Measurements from ENCODE around the gene PAWR. TPM values are rescaled to one million over a fixed set of nuclear protein-coding genes. Genes with fewer than 3 reads are reported as not detected.

PAWR gene
- total RNA-seq, 1 donor from 2014 or later: 69.2 TPM

DNA sequence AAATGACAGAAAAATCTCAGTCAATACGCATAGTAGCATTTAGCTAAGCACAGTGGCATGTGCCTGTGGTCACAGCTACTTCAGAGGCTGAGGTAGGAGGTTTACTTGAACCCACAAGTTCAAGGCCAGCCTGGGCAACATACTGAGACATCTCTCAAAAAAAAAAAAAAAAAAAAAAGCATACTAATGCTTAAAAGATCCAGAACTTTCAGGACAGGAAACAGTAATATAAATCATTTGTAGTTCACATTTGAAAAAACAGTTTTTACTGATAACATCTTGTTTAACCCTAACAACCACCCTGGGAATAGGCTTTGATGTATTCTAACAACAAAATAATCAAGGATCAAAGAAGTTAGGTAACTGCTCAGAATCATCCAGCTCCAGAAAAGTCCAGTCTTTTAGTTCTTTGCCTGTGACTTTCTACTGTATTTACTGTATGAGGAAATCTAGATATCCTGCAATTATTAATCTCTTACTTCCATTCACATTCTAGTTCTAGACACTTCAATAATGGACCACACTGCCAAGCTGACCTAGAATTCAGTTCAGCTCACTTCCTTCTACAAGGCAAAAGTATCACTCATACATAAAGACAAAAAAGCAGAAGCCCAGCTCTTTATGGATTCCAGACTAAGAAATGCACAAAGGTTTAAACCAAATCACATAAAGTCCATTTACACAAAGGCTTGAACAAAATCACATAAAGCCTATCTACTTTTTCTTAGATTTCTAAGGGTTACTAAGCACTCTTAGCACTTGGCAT lies 28.5 kb downstream of the PAWR start:
- DNase-seq (ENCODE audit: low read depth): no peak
- no peaks in the 10 kb centered on the region for H3K27me3 ChIP-seq (ENCODE audit: control insufficient read depth, insufficient read depth, low read length)
- H3K4me3 ChIP-seq (ENCODE audit: low read depth, low read length): no peak overlapping the region
- H3K36me3 ChIP-seq (ENCODE audit: control insufficient read depth, insufficient read depth, low read length): peaks cover 3% of the 10 kb centered on the region
- TF ChIP-seq CTCF (IDR thresholded peaks at IDR 0.05; ENCODE audit: insufficient read depth, low read length, severe bottlenecking): no peak
- FAIRE-seq: no peak

GRCh38 chr12:79661629-79662028 lies 29.1 kb downstream of the PAWR start:
- no peak for TF ChIP-seq CTCF (IDR thresholded peaks at IDR 0.05; ENCODE audit: insufficient read depth, low read length, severe bottlenecking)
- DNase-seq (ENCODE audit: low read depth) (peak; percentile 58), FAIRE-seq (no peak)
- H3K36me3 ChIP-seq (ENCODE audit: control insufficient read depth, insufficient read depth, low read length): no peaks in the 10 kb centered on the region
- no peak overlapping the region for H3K4me3 ChIP-seq (ENCODE audit: low read depth, low read length)
- H3K27me3 ChIP-seq (ENCODE audit: control insufficient read depth, insufficient read depth, low read length): no peaks in the 10 kb centered on the region

DNA sequence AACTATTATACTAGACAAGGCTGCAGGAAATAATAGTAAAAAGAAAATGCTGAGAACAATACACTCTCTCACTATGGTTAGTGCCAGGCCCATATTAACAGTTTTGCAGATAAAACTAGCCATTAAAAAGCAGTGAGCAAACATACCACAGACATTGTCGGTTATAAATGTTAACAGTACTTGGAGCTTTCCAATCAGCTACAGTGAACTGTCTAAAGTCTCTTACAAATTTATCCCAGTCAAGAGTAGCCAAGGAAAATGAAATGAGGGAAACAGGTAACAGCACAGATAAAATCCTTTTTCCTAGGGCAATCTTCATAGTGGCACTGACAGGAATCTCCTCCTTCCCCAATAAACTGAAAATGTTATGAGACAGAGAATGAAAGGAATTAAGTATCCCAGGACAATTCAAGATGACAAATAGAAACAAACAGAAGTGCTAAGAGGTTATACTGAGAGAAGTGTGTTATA lies 30.8 kb downstream of the PAWR start:
- Histone ChIP-seq H3K4me3 (ENCODE audit: low read depth, low read length) (no peak overlapping the region), H3K27me3 (ENCODE audit: control insufficient read depth, insufficient read depth, low read length) (no peaks in the 10 kb centered on the region), H3K36me3 (ENCODE audit: control insufficient read depth, insufficient read depth, low read length) (no peaks in the 10 kb centered on the region)
- FAIRE-seq (no peak), DNase-seq (ENCODE audit: low read depth) (no peak)
- TF ChIP-seq CTCF (IDR thresholded peaks at IDR 0.05; ENCODE audit: insufficient read depth, low read length, severe bottlenecking): no peak

- Histone ChIP-seq H3K27me3 (ENCODE audit: control insufficient read depth, insufficient read depth, low read length) (no peaks in the 10 kb centered on the region), H3K36me3 (ENCODE audit: control insufficient read depth, insufficient read depth, low read length) (no peaks in the 10 kb centered on the region), H3K4me3 (ENCODE audit: low read depth, low read length) (no peak overlapping the region)
- DNase-seq (ENCODE audit: low read depth): no peak
- no peak for FAIRE-seq
- TF ChIP-seq CTCF (IDR thresholded peaks at IDR 0.05; ENCODE audit: insufficient read depth, low read length, severe bottlenecking): no peak
Measured at GRCh38 chr12:79658221-79658620, 32.5 kb downstream of the PAWR start.

- FAIRE-seq: no peak
- no peak for TF ChIP-seq CTCF (IDR thresholded peaks at IDR 0.05; ENCODE audit: insufficient read depth, low read length, severe bottlenecking)
Measured at GRCh38 chr12:79657136-79657535, 33.6 kb downstream of the PAWR start.

DNA sequence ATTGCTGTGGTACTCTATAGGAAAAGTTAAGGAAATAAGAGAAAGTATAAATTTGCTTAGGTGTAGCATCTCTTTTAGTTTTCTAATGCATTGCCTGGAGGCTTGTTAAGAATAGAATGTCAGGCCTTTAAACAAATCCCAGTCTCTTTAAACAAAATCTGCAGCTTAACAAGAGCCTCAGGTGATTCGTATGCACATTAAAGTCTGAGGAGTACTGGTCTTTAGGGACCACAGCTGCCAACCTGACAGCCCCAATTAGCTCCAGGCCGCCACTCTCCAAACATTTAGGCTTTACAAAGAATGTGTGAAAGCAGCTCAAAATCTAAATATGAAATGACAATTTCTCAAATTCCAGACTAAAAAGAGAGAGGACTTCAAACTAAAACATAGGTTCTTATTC lies 35.7 kb downstream of the PAWR start:
- no peak for DNase-seq (ENCODE audit: low read depth)
- Histone ChIP-seq H3K4me3 (ENCODE audit: low read depth, low read length) (no peak overlapping the region), H3K27me3 (ENCODE audit: control insufficient read depth, insufficient read depth, low read length) (no peaks in the 10 kb centered on the region), H3K36me3 (ENCODE audit: control insufficient read depth, insufficient read depth, low read length) (no peaks in the 10 kb centered on the region)
- FAIRE-seq: no peak
- TF ChIP-seq CTCF (IDR thresholded peaks at IDR 0.05; ENCODE audit: insufficient read depth, low read length, severe bottlenecking): no peak

More at GRCh38 chr12:79657136-79657535, 33.6 kb downstream of the PAWR start:
- Histone ChIP-seq H3K4me3 (ENCODE audit: low read depth, low read length) (no peak overlapping the region), H3K27me3 (ENCODE audit: control insufficient read depth, insufficient read depth, low read length) (no peaks in the 10 kb centered on the region), H3K36me3 (ENCODE audit: control insufficient read depth, insufficient read depth, low read length) (no peaks in the 10 kb centered on the region)
- peak; percentile 60 for DNase-seq (ENCODE audit: low read depth)
